ENCODE results near the gene FBXL20. TPM values are rescaled to one million over a fixed set of nuclear protein-coding genes. Genes with fewer than 3 reads are reported as not detected.

Gene FBXL20
- total and polyA plus RNA-seq, 9 of the 15 experiments (the other 6 are each of a cell fraction or from before 2014, with no cell fraction given): 1.8 to 15.1 (median 5.6) TPM

GRCh38 chr17:39209317-39210092, 191.9 kb downstream of the FBXL20 start:
- no peak for FAIRE-seq
- peak overlapping the region in 1 of 2 experiments; percentile 74; a peak in 2 of 4 replicates for H3K9ac ChIP-seq (ENCODE audit: insufficient read depth in 1 of 2, low read depth in 2 of 2, low read length in 2 of 2)
- H3K9me1 ChIP-seq (ENCODE audit: control insufficient read depth, insufficient read depth, low read length): peaks cover 4% of the 10 kb centered on the region
- DNase-seq (ENCODE audit: extremely low read depth in 1 of 4, low spot score in 3 of 4): peak in 3 of 4 experiments; percentile 6 to 41 (median 40)
- H3K4me3 ChIP-seq: no peak overlapping the region
- ChIA-PET POLR2A (interaction anchor here (2.1 kb wide), 1 partner anchor 10 kb away, joined by 16 read pairs; the partner anchor contains the start of gene RPL19), CTCF (ENCODE audit: low intra/inter-chr PET ratio) (interaction anchor here (1.3 to 1.5 kb wide), 2 partner anchors 30 to 35 kb away, joined by 3 to 6 read pairs; no protein-coding TSS in a partner anchor)
- ATAC-seq: no peak
- peaks cover 0 to 36% of the 10 kb centered on the region in 2 experiments; a peak in 2 of 5 replicates for H3K27me3 ChIP-seq (ENCODE audit: control insufficient read depth in 2 of 2, insufficient read depth in 2 of 2, low read length in 2 of 2)
- H3K36me3 ChIP-seq (ENCODE audit: control insufficient read depth, insufficient read depth, low read length): peaks cover 8% of the 10 kb centered on the region; the same call in 2 of the 3 replicates
- WGBS (ENCODE audit: insufficient coverage, low coverage, missing lambda C conversion rate): 8% methylated on average over 37 of the region's 39 CpGs
- H3K27ac ChIP-seq (ENCODE audit: extremely low read depth, low read depth, low read length): no peak overlapping the region
- intact Hi-C loops (cut with micrococcal nuclease) (loop anchor here (5.0 kb wide), 3 partner anchors 143 to 408 kb away; no protein-coding TSS in a partner anchor), in situ Hi-C loops (cut with MboI) (no loop called here)
- H3K79me2 ChIP-seq (ENCODE audit: control insufficient read depth, insufficient read depth, low read length): no peaks in the 10 kb centered on the region
- TF ChIP-seq CREM (IDR thresholded peaks at IDR 0.05; ENCODE audit: low read depth) (0 out of 2 replicates have a peak, but pooled peaks have one; percentile 15), FOXP1 (CRISPR knock-in tag; IDR thresholded peaks at IDR 0.05) (no peak), NR1H2 (CRISPR knock-in tag; IDR thresholded peaks at IDR 0.05) (no peak), ZNF707 (CRISPR knock-in tag; conservative IDR thresholded peaks at IDR 0.05) (no peak), ATF1 (CRISPR knock-in tag; IDR thresholded peaks at IDR 0.05) (no peak), ATF1 (tag; IDR thresholded peaks at IDR 0.05) (0 out of 2 replicates have a peak, but pooled peaks have one; percentile 11), ZNF717 (CRISPR knock-in tag; IDR thresholded peaks at IDR 0.05) (no peak), MEF2A (IDR thresholded peaks at IDR 0.05; ENCODE audit: control insufficient read depth, low read depth, low read length) (peak; percentile 48; the same call in 1 of the 2 replicates), EGR1 (conservative IDR thresholded peaks at IDR 0.05) (peak; percentile 58)
- peaks cover 0 to 32% of the 10 kb centered on the region in 2 experiments; a peak in 3 of 5 replicates for H3K4me1 ChIP-seq (replicated peaks in 1 of 2; ENCODE audit: control insufficient read depth in 2 of 2, insufficient read depth in 2 of 2, low read length in 2 of 2)
- H3K4me2 ChIP-seq (ENCODE audit: insufficient read depth, low read length): no peak overlapping the region
- no TSS peak for BruUV-seq (replicated peaks)
- no peak overlapping the region for H2AFZ ChIP-seq (ENCODE audit: low read depth, low read length)
- no peaks in the 10 kb centered on the region for H4K20me1 ChIP-seq (replicated peaks; ENCODE audit: control insufficient read depth, insufficient read depth, low read length)
- no peaks in the 10 kb centered on the region for H3K9me3 ChIP-seq (replicated peaks; ENCODE audit: control insufficient read depth, insufficient read depth, low read depth, low read length)
